WTC11 (cell line): ENCODE results near the gene TMEM176A. TPM values are rescaled to one million over a fixed set of nuclear protein-coding genes. Genes with fewer than 3 reads are reported as not detected.

Experiments
- ATAC-seq: fragments of 200-7000 bp; cut with Tn5 transposase; 2 replicates; pipeline ENCODE4 v1.10.0; 2021; ENCODE audit warnings: mild to moderate bottlenecking, moderate library complexity
- CTCF ChIA-PET: fragments of 300-600 bp; sonication (Branson Sonifier 250); formaldehyde crosslinking; loops from one replicate; lab custom pipeline; 2021; ENCODE audit warnings: antibody characterized with exemption; lab: Charles Lee
- POLR2A ChIA-PET: fragments of 350-600 bp; sonication (Branson Sonifier 250); formaldehyde crosslinking; loops from one replicate; lab custom pipeline; 2021; ENCODE audit warnings: antibody characterized with exemption; lab: Charles Lee
- DNase-seq: peaks from one replicate; pipeline ENCODE4 v3.0.0; 2021; ENCODE audit warnings: low spot score
- H3K27ac Mint-ChIP-seq: 2 replicates; pipeline ENCODE4 v1.8.0; 2021; ENCODE audit warnings: mixed read lengths
- H3K27me3 Mint-ChIP-seq: 2 replicates; pipeline ENCODE4 v1.8.0; 2021; ENCODE audit warnings: low read depth, mild to moderate bottlenecking, moderate library complexity, mixed read lengths
- H3K36me3 Mint-ChIP-seq: 2 replicates; pipeline ENCODE4 v1.8.0; 2021; ENCODE audit warnings: mixed read lengths
- H3K4me1 Mint-ChIP-seq: 2 replicates; pipeline ENCODE4 v1.8.0; 2022; ENCODE audit warnings: mixed read lengths
- H3K4me3 Mint-ChIP-seq: 2 replicates; pipeline ENCODE4 v1.8.0; 2021; ENCODE audit warnings: mild to moderate bottlenecking, moderate library complexity, mixed read lengths
- H3K9me3 Mint-ChIP-seq: 2 replicates; pipeline ENCODE4 v1.8.0; 2021; ENCODE audit warnings: mixed read lengths
- ATF1 ChIP-seq: sonication (generic); formaldehyde crosslinking; IDR thresholded peaks from 2 replicates; pipeline ENCODE4 v1.8.1; 2023; ENCODE audit warnings: mild to moderate bottlenecking, moderate library complexity, missing genetic modification reagents
- ESRRA ChIP-seq: sonication (generic); formaldehyde crosslinking; IDR thresholded peaks from 2 replicates; pipeline ENCODE4 v1.8.1; 2022; ENCODE audit warnings: mild to moderate bottlenecking, missing genetic modification reagents, borderline replicate concordance
- ETV6 ChIP-seq: sonication (generic); formaldehyde crosslinking; IDR thresholded peaks from 2 replicates; pipeline ENCODE4 v1.8.1; 2022; ENCODE audit warnings: mild to moderate bottlenecking, missing genetic modification reagents
- FOXP4 ChIP-seq: sonication (generic); formaldehyde crosslinking; IDR thresholded peaks from 2 replicates; pipeline ENCODE4 v1.8.0; 2022; ENCODE audit warnings: mild to moderate bottlenecking, missing genetic modification reagents
- IRF2 ChIP-seq: sonication (generic); formaldehyde crosslinking; IDR thresholded peaks from 2 replicates; pipeline ENCODE4 v1.8.0; 2022; ENCODE audit warnings: low read depth, missing genetic modification reagents, borderline replicate concordance
- OVOL2 ChIP-seq: fragments of 250-450 bp; sonication (Bioruptor Pico); IDR thresholded peaks from 2 replicates; pipeline ENCODE4 v1.9.0; 2021; ENCODE audit warnings: mild to moderate bottlenecking, borderline replicate concordance
- RELA ChIP-seq: sonication (generic); formaldehyde crosslinking; IDR thresholded peaks from 2 replicates; pipeline ENCODE4 v1.8.1; 2022; ENCODE audit warnings: missing genetic modification reagents, mild to moderate bottlenecking, borderline replicate concordance
- SMAD3 ChIP-seq: sonication (generic); formaldehyde crosslinking; IDR thresholded peaks from 2 replicates; pipeline ENCODE4 v1.8.0; 2022; ENCODE audit warnings: missing genetic modification reagents, mild to moderate bottlenecking, borderline replicate concordance
- SMAD4 ChIP-seq: sonication (generic); formaldehyde crosslinking; IDR thresholded peaks from 2 replicates; pipeline ENCODE4 v1.8.0; 2022; ENCODE audit warnings: mild to moderate bottlenecking, missing genetic modification reagents
- TEAD4 ChIP-seq: sonication (generic); formaldehyde crosslinking; IDR thresholded peaks from 2 replicates; pipeline ENCODE4 v1.8.0; 2022; ENCODE audit warnings: mild to moderate bottlenecking, missing genetic modification reagents
- ZBTB21 ChIP-seq: sonication (generic); formaldehyde crosslinking; IDR thresholded peaks from 2 replicates; pipeline ENCODE4 v1.8.1; 2023; ENCODE audit warnings: mild to moderate bottlenecking, missing genetic modification reagents, borderline replicate concordance
- ZNF121 ChIP-seq: sonication (generic); formaldehyde crosslinking; IDR thresholded peaks from 2 replicates; pipeline ENCODE4 v1.8.0; 2023; ENCODE audit warnings: missing genetic modification reagents
- ZNF532 ChIP-seq: fragments of 250-450 bp; sonication (Bioruptor Pico); IDR thresholded peaks from 2 replicates; pipeline ENCODE4 v1.9.0; 2021; ENCODE audit warnings: mild to moderate bottlenecking, borderline replicate concordance
- total RNA-seq: library from RNA; stranded (reverse); gene quantifications from 3 replicates; pipeline ENCODE4 v1.2.3, GENCODE V29; 2021
- TF ChIP-seq, protein P1 (sequence below): sonication (generic); formaldehyde crosslinking; IDR thresholded peaks from 2 replicates; pipeline ENCODE4 v1.8.0; 2022; ENCODE audit warnings: mild to moderate bottlenecking, missing genetic modification reagents
- TF ChIP-seq, protein P2 (sequence below): sonication (generic); formaldehyde crosslinking; IDR thresholded peaks from 2 replicates; pipeline ENCODE4 v1.8.1; 2022; ENCODE audit warnings: low read depth, mild to moderate bottlenecking, moderate library complexity, missing genetic modification reagents, borderline replicate concordance
- TF ChIP-seq, protein P3 (sequence below): fragments of 250-450 bp; sonication (Bioruptor Pico); IDR thresholded peaks from 2 replicates; pipeline ENCODE4 v2.1.2; 2022; ENCODE audit warnings: mild to moderate bottlenecking, moderate library complexity

Gene TMEM176A
- total RNA-seq, 1 experiment from 2014 or later = 0.74 TPM

GRCh38 chr7:150753239-150753638 is 47.3 kb upstream of the TMEM176A start:
- Mint-ChIP-seq H3K27me3 (peaks cover 83% of the 10 kb centered on the region), H3K4me3 (no peak overlapping the region), H3K27ac (no peak overlapping the region), H3K9me3 (no peaks in the 10 kb centered on the region), H3K36me3 (no peaks in the 10 kb centered on the region), H3K4me1 (no peaks in the 10 kb centered on the region)
- TF ChIP-seq, protein P1, sequence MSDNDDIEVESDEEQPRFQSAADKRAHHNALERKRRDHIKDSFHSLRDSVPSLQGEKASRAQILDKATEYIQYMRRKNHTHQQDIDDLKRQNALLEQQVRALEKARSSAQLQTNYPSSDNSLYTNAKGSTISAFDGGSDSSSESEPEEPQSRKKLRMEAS = no peak
- TF ChIP-seq, protein P2, sequence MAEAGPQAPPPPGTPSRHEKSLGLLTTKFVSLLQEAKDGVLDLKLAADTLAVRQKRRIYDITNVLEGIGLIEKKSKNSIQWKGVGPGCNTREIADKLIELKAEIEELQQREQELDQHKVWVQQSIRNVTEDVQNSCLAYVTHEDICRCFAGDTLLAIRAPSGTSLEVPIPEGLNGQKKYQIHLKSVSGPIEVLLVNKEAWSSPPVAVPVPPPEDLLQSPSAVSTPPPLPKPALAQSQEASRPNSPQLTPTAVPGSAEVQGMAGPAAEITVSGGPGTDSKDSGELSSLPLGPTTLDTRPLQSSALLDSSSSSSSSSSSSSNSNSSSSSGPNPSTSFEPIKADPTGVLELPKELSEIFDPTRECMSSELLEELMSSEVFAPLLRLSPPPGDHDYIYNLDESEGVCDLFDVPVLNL (CRISPR knock-in tag) = no peak
- TF ChIP-seq FOXP4 (CRISPR knock-in tag) = no peak
- TF ChIP-seq RELA (CRISPR knock-in tag) = no peak
- no peak for TF ChIP-seq ZNF532 (CRISPR knock-in tag)
- TF ChIP-seq SMAD4 (CRISPR knock-in tag) = no peak
- TF ChIP-seq ETV6 (CRISPR knock-in tag) = no peak
- no peak for TF ChIP-seq ZBTB21 (CRISPR knock-in tag)
- no peak for TF ChIP-seq IRF2 (CRISPR knock-in tag)
- no peak for TF ChIP-seq ZNF121 (CRISPR knock-in tag)
- TF ChIP-seq ATF1 (CRISPR knock-in tag) = no peak
- no peak for TF ChIP-seq SMAD3
- TF ChIP-seq TEAD4 (CRISPR knock-in tag) = no peak
- no peak for TF ChIP-seq ESRRA
- no peak for TF ChIP-seq OVOL2 (CRISPR knock-in tag)
- TF ChIP-seq, protein P3, sequence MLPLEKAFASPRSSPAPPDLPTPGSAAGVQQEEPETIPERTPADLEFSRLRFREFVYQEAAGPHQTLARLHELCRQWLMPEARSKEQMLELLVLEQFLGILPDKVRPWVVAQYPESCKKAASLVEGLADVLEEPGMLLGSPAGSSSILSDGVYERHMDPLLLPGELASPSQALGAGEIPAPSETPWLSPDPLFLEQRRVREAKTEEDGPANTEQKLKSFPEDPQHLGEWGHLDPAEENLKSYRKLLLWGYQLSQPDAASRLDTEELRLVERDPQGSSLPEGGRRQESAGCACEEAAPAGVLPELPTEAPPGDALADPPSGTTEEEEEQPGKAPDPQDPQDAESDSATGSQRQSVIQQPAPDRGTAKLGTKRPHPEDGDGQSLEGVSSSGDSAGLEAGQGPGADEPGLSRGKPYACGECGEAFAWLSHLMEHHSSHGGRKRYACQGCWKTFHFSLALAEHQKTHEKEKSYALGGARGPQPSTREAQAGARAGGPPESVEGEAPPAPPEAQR (CRISPR knock-in tag) = no peak
- ATAC-seq (no peak), DNase-seq (no peak)
- CTCF ChIA-PET = interaction anchor here (0.8 to 1.8 kb wide), 2 partner anchors 61 to 304 kb away, joined by 3 to 7 read pairs; no protein-coding TSS in a partner anchor
- POLR2A ChIA-PET = no interaction called here
